GM18858 (cell line): ENCODE measurements around the gene CHST9.
"Not testable (repeated sequence)": the region's sequence is repeated elsewhere in the genome, so short reads cannot be mapped to it uniquely, and the experiment has no call there.

Experiments used
- ATAC-seq: cut with Tn5 transposase; IDR thresholded peaks from one replicate; pipeline ENCODE4 v1.9.1; 2021; ENCODE audit not compliant: unreplicated experiment

CHST9 gene

DNA sequence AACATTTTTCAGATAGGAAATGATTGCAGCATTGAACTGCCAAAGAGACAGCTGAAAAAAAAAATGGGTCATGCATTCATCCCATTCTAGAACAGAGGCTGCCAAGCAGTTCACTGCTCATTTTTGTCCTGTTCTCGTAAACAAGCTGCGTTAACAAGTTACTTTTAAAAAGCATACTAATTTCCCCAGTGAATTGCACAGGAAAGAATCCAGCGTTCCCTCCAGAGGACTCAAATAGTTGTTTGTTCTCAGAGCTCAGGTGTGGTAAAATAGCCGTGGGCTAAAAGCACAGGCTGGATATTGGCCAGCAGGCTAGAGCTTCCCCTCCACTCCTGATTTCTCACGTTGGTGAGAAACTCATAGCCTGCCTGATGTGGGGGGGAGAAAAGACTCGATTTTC lies 243.5 kb downstream of the CHST9 start:
- no peak for ATAC-seq

DNA sequence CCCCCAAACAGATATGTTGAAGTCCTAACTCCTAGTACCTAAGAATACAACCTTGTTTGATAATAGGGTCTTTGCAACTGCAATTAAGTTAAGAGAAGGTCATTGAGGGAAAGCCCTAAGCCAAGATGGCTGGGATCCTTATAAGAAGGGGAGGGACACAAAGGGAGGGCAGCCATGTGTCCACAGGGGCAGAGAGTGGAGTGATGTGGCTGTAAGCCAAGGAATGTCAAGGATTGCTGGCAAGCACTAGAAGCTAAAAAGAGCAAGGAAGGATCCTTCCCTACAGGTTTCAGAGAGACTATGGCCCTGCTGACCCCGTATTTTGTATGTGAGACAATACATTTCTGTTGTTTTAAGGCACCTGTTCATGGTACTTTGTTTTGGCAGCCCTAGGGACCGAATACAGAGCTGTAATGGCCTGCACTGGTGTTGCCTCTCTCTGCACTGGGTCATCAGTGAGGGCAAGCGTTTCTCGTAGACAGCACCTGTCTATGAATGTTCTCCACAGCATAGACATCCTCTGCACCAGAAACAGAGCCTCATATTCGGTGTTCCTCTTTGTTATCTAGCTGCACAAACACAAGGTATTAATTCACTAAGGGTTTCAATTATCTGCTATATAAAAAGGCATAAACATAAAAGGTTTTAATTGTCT lies 244.2 kb downstream of the CHST9 start:
- no peak for ATAC-seq

DNA sequence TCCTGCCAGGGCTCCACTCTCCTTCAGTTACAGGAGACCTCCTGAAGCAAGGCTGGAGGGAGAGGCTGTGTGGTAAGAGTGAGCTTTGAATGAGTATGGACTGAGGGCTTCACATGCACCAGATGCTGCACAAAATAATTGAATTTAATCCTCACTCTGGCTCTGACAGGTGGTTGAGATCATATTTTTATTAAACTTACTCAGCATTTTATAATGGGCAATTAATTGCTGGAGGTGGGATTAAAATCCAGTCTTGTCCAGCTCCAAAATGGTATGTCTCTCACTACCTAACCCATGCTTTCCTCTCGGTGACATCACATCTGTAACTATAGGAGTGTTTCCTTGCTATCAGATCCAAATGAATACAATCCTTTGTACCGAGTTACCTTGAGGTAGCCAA lies 253.4 kb downstream of the CHST9 start:
- ATAC-seq = no peak

DNA sequence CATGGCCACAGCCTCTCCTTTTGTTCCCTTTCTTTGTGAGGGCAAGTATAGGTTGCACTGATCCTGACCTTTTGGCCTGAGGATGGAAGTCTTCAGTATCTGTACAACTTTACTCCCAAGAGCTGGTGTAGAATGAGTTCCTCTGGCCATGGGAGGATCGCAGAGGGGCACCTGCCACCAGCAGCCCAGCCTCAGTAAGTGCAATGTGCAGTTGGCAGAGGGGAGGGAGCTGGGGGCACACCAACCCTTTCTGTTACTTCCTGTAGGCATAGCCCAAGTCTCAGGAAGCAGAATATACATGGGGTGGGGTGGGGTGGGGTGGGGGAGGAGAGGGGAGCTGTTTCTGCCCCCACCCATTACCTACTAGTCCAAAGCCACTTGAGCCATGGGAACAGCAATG lies 254.5 kb downstream of the CHST9 start:
- no peak for ATAC-seq

DNA sequence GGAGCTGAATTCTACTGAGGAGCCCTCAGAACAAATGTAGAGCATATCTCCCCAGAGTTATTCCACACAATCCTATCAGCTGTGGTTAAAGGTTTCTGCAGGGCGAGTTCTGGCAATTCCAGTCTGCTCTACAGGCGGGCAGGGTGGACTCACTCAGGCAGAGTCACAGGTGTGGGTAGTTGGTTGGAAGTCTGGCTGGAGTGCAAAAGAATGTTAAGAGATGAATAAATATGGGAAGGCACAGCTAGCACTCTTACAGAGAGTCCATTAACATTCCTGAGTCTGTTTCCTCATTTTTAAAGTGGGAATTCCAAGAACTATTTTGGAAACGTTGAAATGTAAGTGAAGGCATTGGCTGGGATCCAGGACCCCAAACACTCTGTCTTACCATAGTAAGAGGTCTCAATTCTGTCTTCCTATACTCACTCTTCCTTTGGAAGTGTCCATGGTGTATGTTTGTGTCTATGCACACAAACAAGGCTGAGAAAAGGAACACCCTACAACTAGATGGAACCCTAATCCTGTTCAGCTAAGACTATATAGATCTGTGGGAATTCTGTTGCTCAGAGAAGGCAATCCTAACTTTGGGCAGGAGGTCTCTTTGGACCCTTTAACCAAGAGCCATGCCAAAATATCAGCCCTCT lies 256.3 kb downstream of the CHST9 start:
- ATAC-seq = no peak

DNA sequence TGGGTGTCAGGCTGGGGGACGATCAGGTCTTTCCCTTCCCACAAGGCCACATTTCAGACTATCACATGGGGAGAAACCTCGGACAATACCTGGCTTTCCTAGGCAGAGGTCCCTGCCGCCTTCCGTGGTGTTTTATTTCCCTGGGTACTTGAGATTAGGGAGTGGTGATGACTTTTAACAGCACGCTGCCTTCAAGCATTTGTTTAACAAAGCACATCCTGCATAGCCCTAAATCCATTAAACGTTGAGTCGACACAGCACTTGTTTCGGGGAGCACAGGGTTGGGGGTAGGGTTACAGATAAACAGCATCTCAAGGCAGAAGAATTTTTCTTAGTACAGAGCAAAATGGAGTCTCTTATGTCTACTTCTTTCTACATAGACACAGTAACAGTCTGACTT lies 257.3 kb downstream of the CHST9 start:
- ATAC-seq = not testable (repeated sequence)

DNA sequence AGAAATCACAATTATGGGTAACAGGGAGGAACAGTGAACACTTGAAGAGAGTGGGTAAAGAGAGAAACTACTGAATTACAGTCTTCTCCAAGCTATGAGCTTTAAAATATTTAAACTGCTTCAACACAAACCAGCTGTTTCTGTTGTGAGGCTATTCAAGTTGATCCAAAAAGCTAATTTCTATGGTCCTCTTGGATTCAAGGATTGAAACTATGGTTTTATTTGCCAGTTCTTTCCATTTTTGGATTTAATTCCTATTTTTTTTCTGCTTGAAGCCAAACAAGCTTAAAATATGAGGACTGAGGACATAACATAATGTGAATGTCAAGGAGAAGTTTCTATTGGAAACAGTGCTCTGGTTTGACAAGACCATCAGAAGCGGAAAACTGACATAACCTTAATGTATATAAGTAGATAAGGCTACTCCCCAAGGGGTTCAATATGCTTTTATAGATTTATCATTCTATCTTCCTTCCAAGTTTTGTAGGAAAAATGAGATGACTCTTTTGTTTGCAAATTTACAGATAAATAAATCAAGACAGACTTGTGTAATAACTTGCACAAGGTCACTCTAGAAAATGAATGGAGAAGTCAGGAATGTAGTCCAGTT lies 258.9 kb downstream of the CHST9 start:
- ATAC-seq = no peak

DNA sequence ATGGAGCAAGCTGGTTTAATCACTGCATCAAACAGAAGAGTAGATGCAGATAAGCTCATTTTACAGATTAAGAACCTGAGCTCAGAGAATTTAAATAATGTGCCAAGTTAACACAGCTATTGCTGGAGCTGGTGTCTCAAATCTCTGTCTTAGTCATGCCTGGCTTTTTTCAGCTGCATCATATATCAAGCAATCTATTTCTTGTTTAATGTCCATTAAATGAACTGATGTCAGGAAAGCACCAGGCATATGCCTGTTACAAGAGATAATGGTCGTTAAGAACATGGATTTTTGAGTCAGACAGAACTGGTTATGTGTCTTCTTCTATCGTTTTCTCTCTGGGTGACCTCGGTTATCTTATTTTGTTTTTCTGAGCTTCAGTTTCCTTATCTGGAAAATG lies 259.8 kb downstream of the CHST9 start:
- no peak for ATAC-seq

DNA sequence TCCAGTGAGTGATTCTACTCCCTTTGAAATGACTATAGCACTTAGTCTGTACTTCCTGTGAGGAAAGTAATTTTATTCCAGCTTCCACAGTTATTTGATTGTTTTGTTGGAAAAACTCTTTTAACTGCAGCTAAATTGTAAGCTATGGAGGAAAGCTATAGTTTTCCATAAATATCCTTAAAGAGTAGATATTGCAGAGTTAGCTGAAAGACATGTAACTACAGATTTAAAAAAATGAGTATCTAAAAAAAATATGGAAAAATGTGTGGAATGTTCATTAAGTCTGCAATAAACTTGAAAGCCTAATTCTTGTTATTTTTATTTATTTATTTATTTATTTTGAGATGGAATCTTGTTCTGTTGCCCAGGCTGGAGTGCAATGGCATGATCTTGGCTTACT lies 262.8 kb downstream of the CHST9 start:
- no peak for ATAC-seq

DNA sequence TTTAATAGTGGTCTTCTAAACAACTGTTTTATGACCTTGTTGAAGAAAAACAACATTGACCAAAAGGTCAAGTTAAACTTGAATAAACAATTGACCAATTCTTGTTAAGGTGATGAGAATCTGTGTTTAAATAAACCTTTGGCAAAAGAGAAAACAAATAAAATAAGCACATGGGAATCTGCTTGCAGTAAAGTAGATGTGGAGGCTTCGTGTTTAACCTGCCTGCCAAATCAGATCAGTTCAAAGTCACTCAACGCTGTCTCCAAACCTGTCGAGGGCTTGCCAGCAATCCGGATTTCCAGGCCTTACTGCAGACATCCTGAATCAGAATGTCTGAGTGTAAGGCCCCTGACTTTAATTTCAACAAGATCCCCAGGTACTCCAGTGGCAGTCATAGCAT lies 264.5 kb downstream of the CHST9 start:
- ATAC-seq = no peak

DNA sequence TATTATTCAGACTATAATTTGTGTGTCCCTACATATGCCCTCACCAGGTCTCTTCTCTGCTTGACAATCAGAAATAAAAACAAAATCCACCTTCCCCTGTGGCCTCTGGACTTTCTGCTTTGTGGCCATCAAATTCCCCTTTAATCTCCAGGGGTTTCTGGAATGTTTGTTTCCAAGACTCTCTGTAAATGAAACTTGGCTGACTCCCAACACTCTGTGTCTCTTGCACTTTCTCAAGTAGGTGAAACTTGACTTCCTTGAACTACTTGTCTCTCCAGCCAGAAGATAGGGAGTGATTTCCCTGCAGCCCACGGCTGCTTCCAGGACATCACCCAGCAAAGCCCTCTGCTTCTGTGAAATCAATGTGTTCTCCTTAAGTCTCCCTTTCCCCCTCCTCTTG lies 265.5 kb downstream of the CHST9 start:
- ATAC-seq = no peak

DNA sequence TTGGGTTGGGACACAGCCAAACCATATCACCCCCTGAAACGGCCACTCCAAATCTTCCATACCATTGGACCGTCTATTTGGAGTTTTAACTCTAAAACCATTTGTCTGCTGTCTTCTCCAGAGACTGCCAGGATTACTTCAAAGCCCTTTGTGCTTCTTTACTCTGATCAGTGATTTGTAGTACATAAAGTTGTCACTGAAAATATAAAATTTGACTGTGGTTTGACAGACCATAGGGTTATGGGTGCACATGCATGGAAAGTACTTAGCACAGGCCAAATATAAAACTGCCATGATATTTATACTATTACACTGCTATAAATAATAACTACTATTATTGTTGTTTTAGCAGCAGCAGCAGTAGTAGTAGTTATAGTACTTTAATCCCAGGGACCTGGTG lies 265.9 kb downstream of the CHST9 start:
- no peak for ATAC-seq

DNA sequence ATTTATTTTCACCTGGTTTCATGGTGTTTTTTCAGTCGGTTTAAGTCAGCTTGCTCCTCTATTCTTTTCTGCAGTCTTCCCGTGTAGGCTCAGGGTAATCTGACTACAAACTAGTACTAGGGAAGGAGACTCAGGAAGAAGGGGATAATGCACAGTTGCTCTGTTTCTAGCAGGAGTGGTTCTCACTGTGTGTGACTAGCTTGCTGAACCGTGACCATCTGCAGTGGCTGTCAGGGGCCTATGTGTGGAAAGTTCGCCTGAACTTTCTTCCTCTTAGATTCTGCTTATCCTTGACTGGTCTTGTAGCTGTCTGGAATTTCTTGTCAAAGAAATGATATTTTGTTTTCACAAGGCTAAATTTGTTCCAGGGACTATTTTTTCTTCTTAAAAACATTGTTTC lies 273.3 kb downstream of the CHST9 start:
- ATAC-seq = no peak

DNA sequence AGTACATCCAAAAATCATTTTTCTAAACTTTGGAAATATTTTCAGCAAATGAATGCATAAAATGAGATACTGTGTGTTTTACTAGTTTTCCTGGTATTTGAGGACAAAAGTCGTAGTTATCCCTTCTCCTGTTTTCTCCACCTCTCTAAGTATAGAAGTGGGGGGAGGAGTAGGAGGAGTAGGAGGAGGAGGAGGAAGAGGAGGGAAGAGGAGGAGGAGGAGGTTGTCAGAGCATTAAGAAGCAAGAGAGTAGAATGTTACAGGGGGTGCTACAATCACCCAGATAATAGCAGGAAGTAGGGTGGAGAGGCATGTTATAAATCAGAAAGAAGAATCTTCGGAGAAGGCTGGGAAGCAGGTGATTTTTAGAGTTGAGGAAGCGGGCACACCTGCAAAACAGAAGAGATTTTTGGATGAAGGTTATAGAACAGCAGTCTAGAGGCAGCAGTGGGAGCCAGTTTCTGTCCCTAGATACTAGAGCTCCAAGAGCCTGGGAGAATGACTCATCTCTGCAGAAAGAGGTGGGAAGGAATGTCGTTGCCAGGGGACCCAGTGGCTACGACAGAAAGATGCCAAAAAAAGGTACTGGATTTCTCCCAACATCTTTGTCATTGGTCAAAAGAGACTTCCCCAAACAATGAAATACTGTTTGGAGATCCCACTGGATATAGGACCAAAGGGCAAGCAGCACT lies 275.4 kb downstream of the CHST9 start:
- ATAC-seq = no peak

DNA sequence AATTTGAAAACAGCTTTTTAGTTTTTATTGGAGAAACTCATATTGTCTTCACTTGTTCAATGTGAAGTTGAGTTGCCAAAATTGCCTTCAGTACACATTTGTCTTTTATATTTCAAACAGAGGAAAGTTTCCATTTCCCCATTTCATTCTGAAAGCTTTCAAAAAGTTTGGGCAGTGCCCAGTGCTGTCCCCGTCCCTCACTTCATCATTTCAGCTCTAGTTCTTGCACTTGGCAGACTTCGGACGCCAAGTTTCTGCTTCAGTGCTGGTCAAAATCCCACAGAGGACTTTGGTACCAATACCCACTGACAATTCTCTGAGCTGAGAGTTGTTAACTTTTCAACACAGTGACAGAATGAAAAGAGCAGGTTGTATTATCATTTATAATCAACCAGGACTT lies 276.2 kb downstream of the CHST9 start:
- no peak for ATAC-seq

DNA sequence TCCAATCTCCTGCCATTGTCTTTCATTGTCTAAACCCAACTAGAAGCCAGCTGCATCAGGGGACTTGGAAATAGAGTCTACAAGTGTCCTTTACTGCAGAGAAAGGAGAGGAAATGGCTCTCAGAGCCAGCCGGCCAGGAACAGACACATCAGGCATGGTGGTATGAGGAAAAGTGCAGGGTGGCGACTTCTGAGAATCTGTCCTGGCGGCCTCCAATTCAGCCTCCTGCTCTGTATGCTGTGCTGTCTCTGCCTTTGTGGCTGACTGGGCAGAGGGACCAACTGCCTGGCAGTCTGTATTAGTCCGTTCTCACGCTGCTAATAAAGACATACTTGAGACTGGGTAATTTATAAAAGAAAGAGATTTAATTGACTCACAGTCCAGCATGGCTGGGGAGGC lies 282.8 kb downstream of the CHST9 start:
- no peak for ATAC-seq

DNA sequence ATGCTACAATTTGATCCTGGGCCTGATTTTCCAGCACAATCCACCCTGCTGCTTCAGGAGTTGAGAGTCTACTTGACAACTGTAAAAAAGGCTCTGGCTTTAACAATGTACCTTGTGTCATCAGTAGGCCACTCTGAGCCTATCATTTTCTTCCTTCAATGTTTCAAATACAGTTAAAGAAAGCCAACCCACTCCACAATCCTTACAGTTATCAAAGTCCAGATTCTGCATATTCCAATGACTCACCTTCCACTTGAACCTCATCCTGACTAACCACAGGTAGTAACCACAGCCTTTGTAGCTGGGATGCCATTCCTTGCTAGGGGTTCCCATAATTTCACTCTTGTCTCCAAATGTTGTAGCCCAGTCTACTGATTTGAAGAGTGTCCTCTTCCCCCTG lies 284.1 kb downstream of the CHST9 start:
- no peak for ATAC-seq

DNA sequence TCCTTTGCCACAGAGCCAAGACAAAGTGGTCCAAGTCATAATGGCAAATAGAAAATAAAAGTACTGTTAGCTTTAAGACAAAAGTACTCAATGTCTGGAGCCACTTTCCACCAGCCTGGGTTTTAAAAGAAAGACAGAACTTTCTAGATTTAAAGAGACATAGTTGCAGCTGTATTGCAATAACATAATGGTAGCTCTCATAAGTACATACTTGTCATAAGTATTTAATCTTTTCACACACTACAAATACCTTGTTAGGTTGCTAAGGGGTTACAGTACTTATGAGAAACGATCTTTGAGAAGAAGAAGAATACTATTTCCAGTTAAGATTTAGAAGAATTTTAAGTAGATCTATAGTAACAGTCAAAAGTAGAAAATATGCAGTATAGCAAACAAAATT lies 290.7 kb downstream of the CHST9 start:
- ATAC-seq = no peak

DNA sequence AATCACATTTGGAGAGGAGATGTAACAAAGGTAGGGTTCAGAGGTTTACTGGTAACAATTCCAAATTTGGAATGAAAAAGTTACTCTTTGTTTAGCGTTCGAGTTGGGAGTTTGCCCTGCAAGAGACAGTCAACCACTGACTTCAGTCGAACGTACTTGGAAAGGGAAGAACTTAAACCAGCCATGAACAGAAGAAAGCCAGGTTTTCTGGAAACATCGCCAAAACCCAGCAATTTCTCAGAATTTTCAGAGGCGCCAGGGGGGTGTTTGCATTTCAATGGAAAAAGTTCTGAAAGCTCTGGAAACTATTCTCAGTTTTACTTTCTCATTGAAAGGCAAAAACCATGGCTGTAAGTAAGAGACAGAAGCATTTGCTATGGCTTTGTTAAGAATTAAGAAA lies 291.1 kb downstream of the CHST9 start:
- ATAC-seq = no peak

DNA sequence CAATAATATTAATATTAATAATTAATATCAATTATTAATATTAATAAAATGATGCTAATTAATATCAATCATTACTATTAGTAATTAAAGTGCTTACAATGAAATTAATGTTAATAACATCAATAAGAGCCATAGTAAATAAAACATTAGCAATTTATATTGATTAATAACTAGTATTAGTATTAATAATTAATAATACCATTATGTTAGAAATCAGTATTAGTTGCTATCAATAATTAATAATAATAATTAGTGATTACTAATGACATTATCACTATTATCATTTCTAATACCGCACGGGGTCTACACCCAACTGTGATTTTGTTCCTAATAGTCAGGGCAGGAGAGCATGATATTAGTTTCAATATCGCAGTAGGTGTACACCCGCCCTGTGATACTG lies 296.8 kb downstream of the CHST9 start:
- ATAC-seq = no peak

DNA sequence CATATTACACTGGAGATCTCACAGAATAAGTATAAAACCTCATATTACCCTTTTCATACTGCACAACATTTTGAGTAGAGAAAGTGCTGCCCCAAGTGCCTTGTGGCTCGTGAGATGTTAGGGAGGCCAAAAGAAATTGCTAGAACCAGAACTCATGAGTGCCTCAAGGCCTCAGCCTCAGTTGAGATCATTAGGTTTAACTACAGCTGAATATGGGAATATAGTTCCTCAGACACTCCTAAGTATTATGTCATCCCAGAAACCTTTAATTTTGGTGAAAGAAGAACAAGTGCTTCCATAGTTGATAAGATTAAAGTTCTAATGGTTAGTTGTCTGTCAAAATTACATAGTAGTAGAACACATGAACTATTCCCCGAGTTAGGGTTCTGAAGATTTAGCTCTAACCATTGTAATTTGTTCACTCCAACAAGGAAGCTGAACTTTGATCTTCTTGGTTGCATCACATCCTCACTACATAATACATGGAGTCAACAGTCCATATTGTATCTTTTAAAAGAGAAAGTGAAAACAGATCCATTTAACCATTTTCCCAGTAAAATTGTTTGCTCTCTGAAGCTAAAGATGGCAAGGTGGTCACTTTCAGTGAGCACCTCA lies 310.0 kb downstream of the CHST9 start:
- no peak for ATAC-seq

DNA sequence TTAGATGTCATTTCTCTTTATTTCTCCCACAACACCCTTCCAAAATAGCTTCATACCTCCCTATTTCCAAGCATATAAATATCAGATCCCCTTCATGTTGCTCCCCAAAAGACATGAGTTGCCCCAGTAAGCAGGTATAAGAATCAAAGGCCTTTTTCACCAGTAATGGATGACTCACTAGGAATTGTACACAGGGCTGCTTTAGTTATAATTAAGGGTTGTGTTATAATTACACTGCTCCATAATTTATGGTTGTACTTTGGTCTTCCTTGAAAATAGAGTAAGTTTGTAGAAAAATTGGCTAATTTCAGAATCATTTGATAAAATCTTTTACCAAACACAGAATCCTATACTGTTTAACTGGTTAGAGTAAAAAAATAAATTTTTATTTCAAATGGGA lies 310.8 kb downstream of the CHST9 start:
- ATAC-seq = no peak
